Measurements from ENCODE around the gene ACTRT2.

The ACTRT2 gene

GRCh38 chr1:2983706-2984398, 37.4 kb upstream of the ACTRT2 start:
- DNase-seq (ENCODE audit: low spot score): no peak

- no peak for DNase-seq (ENCODE audit: low spot score)
Measured at GRCh38 chr1:2984399-2985061, 36.7 kb upstream of the ACTRT2 start.

- DNase-seq (ENCODE audit: low spot score): no peak
Measured at GRCh38 chr1:2985067-2985561, 36.2 kb upstream of the ACTRT2 start.

GRCh38 chr1:2985694-2986548, 35.3 kb upstream of the ACTRT2 start:
- no peak for DNase-seq (ENCODE audit: low spot score)

- no peak for DNase-seq (ENCODE audit: low spot score)
Measured at GRCh38 chr1:2986549-2987305, 34.5 kb upstream of the ACTRT2 start.

GRCh38 chr1:2987773-2988172, 33.5 kb upstream of the ACTRT2 start:
- DNase-seq (ENCODE audit: low spot score): no peak

GRCh38 chr1:2988256-2988655, 33.0 kb upstream of the ACTRT2 start:
- no peak for DNase-seq (ENCODE audit: low spot score)

GRCh38 chr1:2989185-2989584, 32.1 kb upstream of the ACTRT2 start:
- DNase-seq (ENCODE audit: low spot score): no peak

- DNase-seq (ENCODE audit: low spot score): no peak
Measured at GRCh38 chr1:2989976-2990375, 31.3 kb upstream of the ACTRT2 start.

GRCh38 chr1:2990376-2991115, 30.7 kb upstream of the ACTRT2 start:
- DNase-seq (ENCODE audit: low spot score): no peak

- DNase-seq (ENCODE audit: low spot score): no peak
Measured at GRCh38 chr1:2991753-2992495, 29.3 kb upstream of the ACTRT2 start.

- DNase-seq (ENCODE audit: low spot score): no peak
Measured at GRCh38 chr1:2998503-2999100, 22.7 kb upstream of the ACTRT2 start.

- DNase-seq (ENCODE audit: low spot score): no peak
Measured at GRCh38 chr1:2999138-2999537, 22.1 kb upstream of the ACTRT2 start.

GRCh38 chr1:2999571-2999970, 21.7 kb upstream of the ACTRT2 start:
- DNase-seq (ENCODE audit: low spot score): no peak

- DNase-seq (ENCODE audit: low spot score): no peak
Measured at GRCh38 chr1:3000214-3000613, 21.1 kb upstream of the ACTRT2 start.

GRCh38 chr1:3000671-3001470, 20.4 kb upstream of the ACTRT2 start:
- DNase-seq (ENCODE audit: low spot score): no peak

- DNase-seq (ENCODE audit: low spot score): no peak
Measured at GRCh38 chr1:3001471-3002348, 19.6 kb upstream of the ACTRT2 start.

- no peak for DNase-seq (ENCODE audit: low spot score)
Measured at GRCh38 chr1:3002349-3003038, 18.8 kb upstream of the ACTRT2 start.
